Erythroblast (primary cell): Measurements from ENCODE around the gene HOXA3.

ENCODE experiments used
- GATA1 ChIP-seq: IDR thresholded peaks from 2 replicates; pipeline ENCODE4 v1.6.1; 2011; ENCODE audit warnings: low read depth, mild to moderate bottlenecking, control low read depth, low read length, moderate library complexity
- POLR2A ChIP-seq: IDR thresholded peaks from 2 replicates; pipeline ENCODE4 v1.6.1; 2011; ENCODE audit warnings: mild to moderate bottlenecking, low read length

DNA sequence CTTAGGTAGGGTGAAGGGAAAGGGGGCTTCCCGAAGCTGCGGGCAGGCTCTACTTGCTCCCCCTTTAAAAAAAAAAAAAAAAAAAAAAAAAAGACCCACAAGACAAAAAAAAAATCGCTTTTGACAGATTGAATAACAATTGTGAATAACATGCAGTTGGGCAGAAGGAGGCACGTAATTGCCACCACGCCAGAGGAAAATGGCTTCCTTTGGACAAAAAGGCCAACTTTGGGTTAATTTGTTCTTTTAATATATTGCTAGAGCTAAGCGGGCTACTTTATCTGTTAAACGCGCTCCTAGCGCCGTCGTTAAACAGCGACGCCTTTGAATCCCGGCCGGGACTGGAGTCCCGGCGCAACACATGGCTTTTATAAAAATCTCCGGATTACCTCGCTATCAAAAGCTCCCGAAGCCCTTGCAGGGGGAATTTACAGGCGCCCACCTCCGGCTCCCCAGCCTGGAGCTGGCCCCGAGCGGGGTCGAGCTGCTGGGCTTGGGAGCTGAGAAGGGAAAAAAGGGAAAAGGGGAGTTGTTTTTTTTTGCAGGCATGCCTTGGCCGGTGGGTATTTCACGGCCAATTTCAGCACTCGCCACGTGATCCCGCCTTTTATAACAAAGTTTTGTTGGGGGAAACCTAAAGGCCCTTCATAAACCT, 31.4 kb upstream of the HOXA3 start:
- TF ChIP-seq POLR2A (no peak), GATA1 (no peak)
